Measurements from ENCODE around the gene RASSF7. TPM values are rescaled to one million over a fixed set of nuclear protein-coding genes. Genes with fewer than 3 reads are reported as not detected.

RASSF7 gene
- total and polyA plus RNA-seq, 2 donors (not counting 1 experiment from before 2014, with no cell fraction given): 29.8 to 89.3 TPM

DNA sequence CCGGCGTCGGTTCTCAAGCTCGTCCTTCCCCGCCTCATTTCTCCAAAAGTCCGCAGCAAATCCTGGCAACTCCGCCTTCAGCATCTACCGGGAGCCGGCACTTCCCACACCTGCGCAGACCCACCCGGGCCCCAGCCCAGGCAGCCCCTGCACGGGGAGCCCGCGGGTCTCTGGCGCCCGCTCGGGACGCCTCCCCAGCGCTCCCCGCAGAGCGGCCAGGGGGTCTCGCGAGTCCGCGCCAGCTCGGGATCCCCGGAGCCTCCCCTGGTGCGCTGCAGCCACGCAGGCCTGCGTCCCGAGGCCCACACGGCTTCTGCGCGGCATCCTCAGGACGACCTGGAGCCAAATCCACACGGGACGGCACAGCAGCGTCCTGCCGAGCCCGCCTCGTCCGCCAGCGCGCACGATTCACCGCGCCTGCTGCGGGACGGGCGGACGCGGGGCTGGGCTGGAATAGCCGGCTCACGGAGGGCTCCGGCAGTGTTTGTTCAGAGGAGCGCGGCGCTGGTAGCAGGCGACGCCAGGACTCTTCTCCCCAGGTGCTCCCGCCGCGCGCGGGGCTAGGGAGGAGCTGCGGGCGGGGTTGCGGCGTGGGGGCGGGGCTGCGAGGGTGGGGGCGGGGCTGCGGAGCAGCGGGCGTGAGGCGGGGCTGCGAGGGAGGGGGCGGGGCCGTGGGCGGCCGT is 14.7 kb downstream of the RASSF7 start:
- peaks cover 38% of the 10 kb centered on the region for H3K79me2 ChIP-seq (ENCODE audit: control insufficient read depth, insufficient read depth, low read length)
- Mint-ChIP-seq H3K9me3 (ENCODE audit: insufficient read depth) (no peaks in the 10 kb centered on the region), H3K4me1 (peaks cover 41% of the 10 kb centered on the region), H3K4me3 (peak overlapping the region; percentile 88), H3K27ac (peak overlapping the region; percentile 88), H3K27me3 (peaks cover 15% of the 10 kb centered on the region)
- H3K27ac ChIP-seq (ENCODE audit: low read length in 2 of 2): no peak overlapping the region
- peak overlapping the region; percentile 98 for H3K4me2 ChIP-seq (replicated peaks; ENCODE audit: low read depth, low read length, poor library complexity, severe bottlenecking)
- peaks cover 0 to 18% (median 9%) of the 10 kb centered on the region in 4 experiments for H3K27me3 ChIP-seq (replicated peaks in 1 of 4; ENCODE audit: control extremely low read depth in 1 of 4, control insufficient read depth in 3 of 4, insufficient read depth in 4 of 4, low read length in 3 of 4)
- peak overlapping the region; percentile 91 for H2AFZ ChIP-seq (ENCODE audit: insufficient read depth, low read depth, low read length, poor library complexity, severe bottlenecking)
- peaks cover 1 to 3% of the 10 kb centered on the region in 2 experiments for H3K36me3 ChIP-seq (replicated peaks in 1 of 2; ENCODE audit: control extremely low read depth in 1 of 2, control insufficient read depth in 1 of 2, extremely low read depth in 1 of 2, insufficient read depth in 2 of 2, low read length in 1 of 2)
- peak overlapping the region in 4 of 5 experiments; percentile 45 to 69 (median 60) for H3K4me3 ChIP-seq (ENCODE audit: control extremely low read depth in 1 of 5, extremely low read depth in 1 of 5, insufficient read depth in 1 of 5, low read depth in 2 of 5, low read length in 4 of 5)
- intact Hi-C loops (cut with micrococcal nuclease): loop anchor here (1.0 to 10.0 kb wide), 2 partner anchors 15 to 809 kb away; partner anchors contain the start of genes BRSK2, LMNTD2 and RASSF7
- POLR2A ChIA-PET: interaction anchor here (0.6 to 1.9 kb wide), 13 partner anchors 9 to 307 kb away, joined by 3 to 26 read pairs (median 5); partner anchors contain the start of genes DEAF1, HRAS, IRF7 and LRRC56
- TF ChIP-seq, protein P1, sequence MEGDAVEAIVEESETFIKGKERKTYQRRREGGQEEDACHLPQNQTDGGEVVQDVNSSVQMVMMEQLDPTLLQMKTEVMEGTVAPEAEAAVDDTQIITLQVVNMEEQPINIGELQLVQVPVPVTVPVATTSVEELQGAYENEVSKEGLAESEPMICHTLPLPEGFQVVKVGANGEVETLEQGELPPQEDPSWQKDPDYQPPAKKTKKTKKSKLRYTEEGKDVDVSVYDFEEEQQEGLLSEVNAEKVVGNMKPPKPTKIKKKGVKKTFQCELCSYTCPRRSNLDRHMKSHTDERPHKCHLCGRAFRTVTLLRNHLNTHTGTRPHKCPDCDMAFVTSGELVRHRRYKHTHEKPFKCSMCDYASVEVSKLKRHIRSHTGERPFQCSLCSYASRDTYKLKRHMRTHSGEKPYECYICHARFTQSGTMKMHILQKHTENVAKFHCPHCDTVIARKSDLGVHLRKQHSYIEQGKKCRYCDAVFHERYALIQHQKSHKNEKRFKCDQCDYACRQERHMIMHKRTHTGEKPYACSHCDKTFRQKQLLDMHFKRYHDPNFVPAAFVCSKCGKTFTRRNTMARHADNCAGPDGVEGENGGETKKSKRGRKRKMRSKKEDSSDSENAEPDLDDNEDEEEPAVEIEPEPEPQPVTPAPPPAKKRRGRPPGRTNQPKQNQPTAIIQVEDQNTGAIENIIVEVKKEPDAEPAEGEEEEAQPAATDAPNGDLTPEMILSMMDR (IDR thresholded peaks at IDR 0.05): no peak
- peak; percentile 84 for TF ChIP-seq EZH2 (IDR thresholded peaks at IDR 0.05; ENCODE audit: borderline replicate concordance, insufficient read depth, low read depth, low read length, poor library complexity, severe bottlenecking)
- CTCF ChIA-PET: interaction anchor here (0.6 to 1.2 kb wide), 12 partner anchors 16 to 244 kb away, joined by 3 to 5 read pairs (median 3); partner anchors contain the start of genes HRAS and LRRC56
- peaks cover 30 to 44% of the 10 kb centered on the region in 2 donors for H3K4me1 ChIP-seq (ENCODE audit: control insufficient read depth in 2 of 2, insufficient read depth in 2 of 2, low read length in 2 of 2)
- peaks cover 0 to 3% (median 0%) of the 10 kb centered on the region in 3 donors for H3K9me3 ChIP-seq (ENCODE audit: control extremely low read depth in 1 of 3, control insufficient read depth in 2 of 3, insufficient read depth in 1 of 3, low read length in 2 of 3)
- H4K20me1 ChIP-seq (ENCODE audit: control insufficient read depth, insufficient read depth, low read length, poor library complexity, severe bottlenecking): peaks cover 45% of the 10 kb centered on the region
- peak overlapping the region; percentile 68 for H3K9ac ChIP-seq (ENCODE audit: low read length)
- DNase-seq: peak; percentile 83
- 2% methylated on average over 58 of the region's 81 CpGs for WGBS (ENCODE audit: insufficient coverage)
- ATAC-seq (ENCODE audit: low read depth): no peak

Data from B cell (primary cell).